CD1c-positive myeloid dendritic cell (primary cell): ENCODE results near the gene STUM.
"Not testable (repeated sequence)": the region's sequence is repeated elsewhere in the genome, so short reads cannot be mapped to it uniquely, and the experiment has no call there.

Experiments
- DNase-seq: peaks from one replicate; pipeline ENCODE4 v3.0.0-alpha.2; 2016; ENCODE audit errors: extremely low spot score

STUM gene

GRCh38 chr1:226638608-226639007, 90.0 kb downstream of the STUM start:
- DNase-seq: no peak

DNA sequence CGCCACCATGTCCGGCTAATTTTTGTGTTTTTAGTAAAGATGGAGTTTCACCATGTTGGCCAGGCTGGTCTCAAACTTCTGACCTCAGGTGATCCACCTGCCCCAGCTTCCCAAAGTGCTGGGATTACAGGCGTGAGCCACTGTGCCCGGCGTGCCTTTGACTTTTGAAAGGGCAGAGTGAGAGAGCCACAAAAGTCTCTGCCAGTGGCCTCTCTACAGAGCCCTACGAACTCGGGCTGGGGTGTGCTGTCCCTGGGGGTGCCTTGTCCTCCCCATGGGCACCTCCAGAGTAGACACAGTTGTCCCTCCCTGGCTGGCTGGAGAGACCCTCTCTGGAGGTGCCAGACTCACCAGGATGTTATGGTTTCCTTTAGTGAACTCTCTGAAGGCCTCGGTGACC, 90.6 kb downstream of the STUM start:
- not testable (repeated sequence) for DNase-seq

DNA sequence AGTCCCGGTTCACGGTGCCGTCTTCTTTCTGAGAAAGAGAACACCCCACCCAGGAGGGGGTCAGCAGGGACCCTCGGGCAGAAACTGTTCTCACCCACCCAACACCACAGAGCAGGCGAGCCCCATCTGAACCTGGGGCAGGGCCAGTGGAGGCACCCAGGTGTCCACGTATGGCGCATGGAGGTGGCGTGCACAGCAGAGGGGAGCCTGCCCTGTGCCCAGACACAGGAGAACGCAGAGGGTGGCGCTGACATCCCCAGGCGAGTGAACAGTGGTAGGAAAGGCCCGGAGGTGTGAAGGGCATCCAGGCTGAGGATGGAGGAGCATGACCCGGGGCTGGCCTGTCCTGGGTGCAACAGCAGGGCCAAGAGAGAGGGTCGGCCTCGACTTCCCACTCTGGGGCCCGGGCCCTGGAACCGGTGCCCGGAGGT, 91.1 kb downstream of the STUM start:
- DNase-seq: no peak

DNA sequence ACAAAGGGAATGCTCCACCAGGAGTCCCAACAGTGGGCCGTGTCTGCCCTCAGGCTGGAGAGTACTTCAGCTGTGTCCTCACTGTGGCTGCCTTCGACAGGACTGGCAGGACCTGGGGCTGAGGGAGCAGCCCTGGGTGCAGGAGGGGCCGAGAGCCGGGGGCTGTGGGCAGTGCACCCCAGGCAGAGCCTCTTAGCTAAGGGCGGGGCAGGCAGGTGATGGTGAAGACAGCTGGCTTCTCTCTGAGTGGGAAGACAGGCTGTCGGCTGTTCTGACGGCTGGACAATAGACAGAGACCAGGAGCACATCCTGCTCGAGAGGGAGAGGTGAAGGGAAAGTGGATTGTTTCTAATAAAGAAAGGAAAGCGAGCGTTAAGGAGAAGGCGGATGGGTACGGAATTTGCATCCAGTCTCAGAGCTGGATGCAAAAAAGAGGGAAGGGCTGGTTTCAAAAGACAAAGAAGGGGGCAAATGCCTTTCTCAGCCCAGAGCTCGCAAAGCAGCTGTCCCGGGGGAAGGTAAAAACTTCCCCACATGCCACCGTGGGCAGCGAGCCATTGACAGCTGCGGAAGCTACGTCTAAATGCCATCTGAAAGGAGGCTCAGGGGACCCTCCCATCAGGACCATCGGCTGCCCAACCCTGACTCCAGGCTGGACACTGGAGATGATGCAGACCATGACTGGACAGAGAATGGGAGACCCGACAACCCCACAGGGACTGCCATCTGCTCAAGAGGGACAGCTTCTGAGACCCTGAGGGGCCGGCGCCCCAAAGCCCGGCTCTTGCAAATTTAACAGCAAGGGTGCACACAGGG, 92.0 kb downstream of the STUM start:
- DNase-seq: no peak

GRCh38 chr1:226641671-226642231, 93.2 kb downstream of the STUM start:
- DNase-seq: no peak

GRCh38 chr1:226642421-226642820, 93.9 kb downstream of the STUM start:
- DNase-seq: no peak

- peak; percentile 92 for DNase-seq
Measured at GRCh38 chr1:226643177-226643576, 94.6 kb downstream of the STUM start.

DNA sequence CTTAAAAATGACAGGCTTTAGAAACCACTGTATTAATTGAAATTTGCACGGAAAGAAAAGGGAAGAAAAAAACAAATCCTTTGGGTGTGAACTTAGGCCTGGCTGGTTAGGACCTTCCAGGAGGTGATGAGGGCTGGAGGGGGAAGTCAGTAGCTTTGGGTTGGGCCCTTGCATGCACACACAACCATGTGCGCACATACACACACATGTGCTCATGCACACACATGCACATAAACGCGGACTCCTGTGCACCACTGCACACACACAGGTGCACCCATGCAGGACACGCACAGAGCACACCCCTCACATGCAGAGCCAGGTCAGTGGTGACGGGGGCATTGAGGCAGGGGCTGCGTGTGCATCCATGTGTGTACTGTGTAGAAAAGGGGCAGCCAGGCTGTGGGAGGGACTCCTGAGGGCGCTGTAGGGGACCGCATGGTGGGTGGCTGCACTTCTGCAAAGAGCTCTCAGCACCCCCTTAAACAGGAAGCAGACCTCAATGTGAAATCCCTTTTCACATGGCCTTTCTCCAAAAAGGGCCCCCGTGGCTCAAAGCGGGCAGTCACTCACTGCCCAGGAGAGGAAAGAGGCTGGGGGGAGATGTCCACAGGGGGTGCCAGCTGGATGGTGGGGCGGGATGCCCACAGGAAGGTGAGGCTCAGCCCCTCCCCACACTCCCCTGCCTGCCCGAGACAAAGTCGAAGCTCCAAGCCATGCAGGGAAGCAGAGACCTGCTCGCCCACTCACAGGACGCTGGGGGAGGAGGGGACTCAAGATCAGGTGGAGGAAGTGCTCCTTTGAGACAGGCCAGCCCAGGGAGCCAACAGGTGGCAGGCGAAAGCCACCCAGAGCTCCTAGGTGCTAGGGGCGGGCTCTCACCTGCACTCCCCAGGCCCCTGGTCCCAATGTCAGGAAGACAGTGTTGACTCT, 95.3 kb downstream of the STUM start:
- DNase-seq: peak; percentile 86

DNA sequence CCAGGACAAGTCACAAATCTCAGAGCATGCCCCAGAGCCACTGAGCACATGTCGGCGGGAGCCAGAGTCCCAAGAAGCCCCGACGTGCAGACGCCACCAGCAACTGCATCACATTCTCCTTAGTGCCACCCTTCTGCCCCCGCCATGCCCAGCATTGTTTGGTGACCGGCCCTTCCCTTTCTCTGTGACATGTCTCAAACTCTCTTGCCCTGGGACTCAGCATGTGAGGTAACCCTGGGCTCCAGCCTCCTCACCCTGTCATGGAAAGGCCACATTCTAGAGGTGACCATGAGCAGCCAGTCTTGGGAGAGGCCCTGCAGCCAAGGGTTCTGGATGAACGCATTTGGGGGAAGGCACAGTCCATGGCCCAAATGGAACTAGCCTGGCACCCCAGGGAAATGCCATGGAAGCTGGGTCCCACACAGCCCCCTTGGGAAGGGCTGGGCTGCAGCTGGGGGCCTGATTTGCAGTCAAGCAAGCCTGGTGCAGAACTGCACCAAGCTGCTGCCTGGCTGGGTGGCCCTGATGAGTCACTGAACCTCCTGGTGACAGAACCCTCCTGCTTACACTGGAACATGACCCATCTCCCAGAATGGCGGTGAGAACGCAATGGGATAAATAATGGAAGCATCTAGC, 96.1 kb downstream of the STUM start:
- peak; percentile 37 for DNase-seq

DNA sequence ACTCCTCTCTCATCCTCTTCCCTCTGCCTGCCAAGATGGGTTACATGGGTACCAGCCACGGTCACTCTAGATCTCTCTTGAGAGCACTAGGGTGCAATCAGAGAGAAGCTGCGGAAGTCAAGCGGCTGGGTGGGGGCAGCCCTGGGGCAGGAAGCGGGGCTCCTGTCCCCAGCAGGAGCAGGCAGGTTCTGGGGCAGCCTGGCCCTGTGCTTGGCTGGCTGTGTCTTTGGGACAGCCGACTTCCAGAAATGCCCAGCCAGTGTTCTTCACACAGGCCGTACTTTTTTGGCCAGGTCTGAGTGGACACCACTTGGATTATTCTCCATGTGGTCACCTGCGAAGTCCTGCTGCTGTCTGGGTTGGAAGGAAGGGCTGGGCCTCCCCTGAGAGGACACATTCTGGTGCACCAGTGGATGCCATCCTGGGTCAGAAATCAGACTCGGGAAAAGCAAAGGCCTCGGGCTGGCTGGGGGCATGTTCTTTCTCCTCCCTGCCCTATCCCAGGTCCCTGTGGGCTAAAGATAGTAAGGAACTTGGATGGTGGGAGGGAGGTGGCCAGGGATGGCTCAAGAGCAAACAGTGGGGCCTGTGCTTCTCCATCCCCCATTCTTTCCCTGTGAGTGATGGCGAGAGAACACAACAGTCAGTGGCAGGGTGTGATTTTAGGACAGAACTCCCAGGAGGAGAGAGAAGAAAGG, 96.9 kb downstream of the STUM start:
- no peak for DNase-seq

- DNase-seq: no peak
Measured at GRCh38 chr1:226646026-226646869, 97.7 kb downstream of the STUM start.

DNA sequence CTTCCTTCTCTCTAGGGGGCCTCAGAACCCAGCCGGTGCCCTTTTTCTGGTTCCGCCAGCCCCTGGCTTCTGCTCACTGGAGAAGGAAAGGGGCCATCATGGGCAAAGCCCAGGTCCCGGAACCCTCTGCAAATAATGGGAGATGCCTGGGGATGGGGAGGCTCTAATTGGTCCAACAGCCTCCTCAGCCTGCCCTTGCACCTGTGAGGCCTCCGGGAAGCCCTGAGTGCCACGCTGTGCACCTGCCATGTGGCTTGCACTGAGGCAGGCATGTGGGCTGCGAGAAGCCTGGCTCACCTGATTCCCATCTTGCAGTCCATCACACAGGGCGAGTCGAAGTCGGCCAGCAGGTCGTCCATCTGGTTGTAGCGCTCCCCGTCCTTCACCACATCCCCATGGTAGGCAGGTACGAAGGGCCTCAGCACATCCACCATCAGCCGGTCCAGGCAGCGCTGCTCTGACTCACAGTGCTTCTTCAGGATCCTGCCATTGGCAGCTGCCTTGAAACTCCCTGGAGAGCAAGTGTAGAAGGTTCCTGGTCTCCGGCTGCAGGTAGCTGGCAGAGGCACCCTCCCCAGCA, 98.4 kb downstream of the STUM start:
- no peak for DNase-seq

DNA sequence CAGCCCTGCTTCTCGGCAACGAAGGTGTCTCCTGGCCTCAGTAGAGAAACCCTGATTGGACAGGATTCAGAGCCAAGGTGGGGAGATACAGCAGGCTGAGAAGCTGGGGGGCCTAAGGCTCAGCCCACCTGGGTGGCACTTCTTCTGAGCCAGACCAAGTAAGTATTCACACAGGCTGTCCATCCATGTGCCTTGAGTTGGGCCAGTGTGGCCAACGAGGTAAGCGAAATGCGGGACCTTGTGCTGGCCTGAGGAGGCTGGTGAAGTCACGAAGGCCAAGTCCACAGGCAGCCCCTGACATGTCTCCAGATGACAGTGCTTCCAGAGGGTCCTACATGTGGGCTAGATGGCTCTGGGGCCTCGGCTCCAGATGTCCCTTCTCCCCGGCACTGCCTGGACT, 99.2 kb downstream of the STUM start:
- no peak for DNase-seq

DNA sequence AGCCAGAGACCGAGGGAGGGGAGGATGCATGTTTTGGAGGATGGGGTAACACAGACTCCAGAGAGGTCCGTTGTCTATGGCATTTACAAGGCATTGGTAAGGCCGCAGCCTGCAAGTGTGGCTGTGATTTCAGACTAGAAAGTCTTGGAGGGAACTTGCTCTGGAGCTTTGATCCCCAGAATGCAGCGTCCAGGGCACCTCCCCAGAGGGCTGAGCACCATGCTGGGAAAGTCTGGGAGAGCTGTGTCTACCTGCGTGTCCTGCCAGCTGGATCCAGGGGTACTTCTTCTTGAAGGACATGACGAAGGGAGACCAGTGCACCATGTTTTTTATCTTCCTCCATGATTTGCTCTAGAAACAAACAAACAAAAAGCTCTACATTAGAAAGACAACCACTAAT, 99.9 kb downstream of the STUM start:
- no peak for DNase-seq

GRCh38 chr1:226649244-226649643, 100.7 kb downstream of the STUM start:
- DNase-seq: no peak

DNA sequence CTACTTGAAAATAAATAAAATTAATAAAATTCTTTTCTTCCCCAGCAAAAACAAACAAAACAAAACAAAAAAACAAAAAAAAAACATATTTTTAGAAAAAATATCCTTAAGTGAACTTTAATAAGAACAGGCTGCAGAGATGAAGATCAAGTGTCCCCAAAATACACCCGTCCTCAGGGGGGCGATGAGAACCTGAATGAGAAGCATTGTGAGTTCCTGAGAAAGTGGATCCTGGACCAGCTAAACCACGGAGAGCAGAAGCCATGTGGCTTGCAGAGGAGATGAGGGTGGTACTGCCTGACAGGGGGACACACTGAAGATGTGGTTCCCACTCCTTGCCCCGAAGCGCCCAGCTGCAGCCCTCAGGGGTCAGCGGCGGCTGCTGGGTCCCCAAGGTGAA, 101.2 kb downstream of the STUM start:
- DNase-seq: no peak

GRCh38 chr1:226650236-226650841, 101.8 kb downstream of the STUM start:
- DNase-seq: no peak

DNA sequence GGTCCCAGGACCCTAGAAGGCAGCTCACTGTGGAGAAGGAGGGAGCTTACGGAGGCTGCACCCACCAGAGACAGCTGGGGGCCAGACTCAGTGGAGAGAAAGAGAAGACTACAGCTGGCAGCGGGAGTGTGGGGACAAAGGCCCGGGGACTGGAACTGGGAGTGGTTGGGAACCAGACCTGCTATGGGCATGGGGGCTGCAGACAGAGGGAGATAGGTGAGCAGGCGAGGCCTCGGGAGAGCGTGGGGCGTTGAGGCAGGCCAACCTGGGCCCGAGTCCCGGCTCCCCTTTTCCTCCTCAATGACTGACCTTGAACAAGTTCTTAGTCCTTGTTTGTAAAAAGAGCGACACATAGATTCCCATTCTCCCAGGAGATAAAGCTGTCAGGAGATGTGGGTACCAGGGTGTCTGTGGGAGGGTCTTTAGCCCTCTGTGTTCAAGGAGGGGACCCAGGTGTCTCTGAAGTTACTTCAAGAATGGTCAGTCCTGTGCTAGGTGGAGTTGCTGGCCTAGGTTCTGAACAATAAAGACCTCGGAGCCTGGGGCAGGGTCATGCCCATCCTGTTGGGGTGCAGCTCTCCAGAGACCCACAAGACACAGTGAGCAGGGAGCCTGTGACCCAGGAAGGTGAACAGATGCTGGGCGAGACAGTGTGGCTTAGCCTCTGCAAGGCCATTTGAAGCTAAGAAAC, 102.6 kb downstream of the STUM start:
- no peak for DNase-seq

DNA sequence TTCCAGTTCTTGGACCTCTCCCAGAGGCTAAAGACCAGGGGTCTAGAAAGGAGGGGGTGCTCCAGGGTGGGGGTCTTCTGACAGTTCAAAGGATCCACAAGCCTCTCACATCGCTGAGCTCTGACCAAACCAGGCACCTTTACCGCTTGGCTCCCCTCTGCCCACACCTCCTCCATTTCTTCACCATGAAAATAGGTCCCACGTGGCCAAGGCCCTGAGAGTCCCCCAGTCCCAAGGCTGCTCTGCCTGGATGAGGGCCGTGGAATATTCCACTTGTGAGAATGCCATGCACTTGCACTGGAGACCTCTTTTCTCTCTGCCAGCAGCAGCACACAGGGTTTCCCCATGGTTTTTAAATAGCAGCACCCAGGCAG, 103.2 kb downstream of the STUM start:
- DNase-seq: no peak
